Uterus (tissue), 4 donors: ENCODE measurements around the gene GSAP. TPM values are rescaled to one million over a fixed set of nuclear protein-coding genes. Genes with fewer than 3 reads are reported as not detected.

ENCODE experiments used
- DNase-seq, 2 donors: peaks; one replicate each; pipeline ENCODE4 v3.0.0-alpha.2; 2019 to 2020
- H3K27ac ChIP-seq, 2 donors: fragments of 200-600 bp; sonication (generic); 1 replicate in 1 of 2; 2 replicates in 1 of 2; pipeline ENCODE4 v1.5.1; 2016 to 2018
- H3K27me3 ChIP-seq, 2 donors: fragments of 200-600 bp; sonication (generic); one replicate each; pipeline ENCODE4 v1.5.1; 2018 to 2019; ENCODE audit warnings: control low read depth in 1 of 2
- H3K36me3 ChIP-seq, 2 donors: fragments of 200-600 bp; sonication (generic); one replicate each; pipeline ENCODE4 v1.5.1; 2019; ENCODE audit warnings: control low read depth in 1 of 2
- H3K4me1 ChIP-seq, 2 donors: fragments of 200-600 bp; sonication (generic); one replicate each; pipeline ENCODE4 v1.5.1; 2018 to 2019; ENCODE audit warnings: control low read depth in 1 of 2
- H3K4me3 ChIP-seq, 2 donors: fragments of 200-600 bp; sonication (generic); 1 replicate in 1 of 2; 2 replicates in 1 of 2; pipeline ENCODE4 v1.5.1; 2018 to 2019; ENCODE audit warnings: mild to moderate bottlenecking in 1 of 2
- H3K9me3 ChIP-seq, 2 donors: fragments of 200-600 bp; sonication (generic); one replicate each; pipeline ENCODE4 v1.5.1; 2019; ENCODE audit warnings: control low read depth in 1 of 2
- POLR2A ChIP-seq, 2 donors: fragments of 450-650 bp; IDR thresholded peaks; one replicate each; pipeline ENCODE4 v1.6.1; 2016; ENCODE audit warnings: antibody characterized with exemption in 2 of 2, mild to moderate bottlenecking in 1 of 2, moderate library complexity in 1 of 2
- intact Hi-C: fragments of 100-400 bp; cut with DNase I; formaldehyde crosslinking; loops from one replicate; pipeline ENCODE4 v1.15.1; 2023; ENCODE audit warnings: low total_unique reads
- total RNA-seq, 4 donors: library from RNA; depleted of rRNA in 3 of 4; stranded (reverse); fragments of >200 nt in 3 of 4; gene quantifications; one replicate each; pipeline versions ENCODE4 v1.1.0 to v1.2.4, GENCODE V29; 2014 to 2023
- TF ChIP-seq, protein P1 (sequence below), 4 experiments: fragments of 200-600 bp in 2 of 4; fragments of 450-650 bp in 2 of 4; sonication (generic) in 2 of 4; IDR thresholded peaks; one replicate each; pipeline ENCODE4 v1.5.1; 2016 to 2019; ENCODE audit warnings: antibody characterized with exemption in 4 of 4, mild to moderate bottlenecking in 2 of 4, moderate library complexity in 1 of 4
- donor health status: DM: yes; HTN: yes; CAD: no.

Gene GSAP
- total RNA-seq, 4 donors from 2014 or later, result 3.6 to 24.1 (median 13.1) TPM

DNA sequence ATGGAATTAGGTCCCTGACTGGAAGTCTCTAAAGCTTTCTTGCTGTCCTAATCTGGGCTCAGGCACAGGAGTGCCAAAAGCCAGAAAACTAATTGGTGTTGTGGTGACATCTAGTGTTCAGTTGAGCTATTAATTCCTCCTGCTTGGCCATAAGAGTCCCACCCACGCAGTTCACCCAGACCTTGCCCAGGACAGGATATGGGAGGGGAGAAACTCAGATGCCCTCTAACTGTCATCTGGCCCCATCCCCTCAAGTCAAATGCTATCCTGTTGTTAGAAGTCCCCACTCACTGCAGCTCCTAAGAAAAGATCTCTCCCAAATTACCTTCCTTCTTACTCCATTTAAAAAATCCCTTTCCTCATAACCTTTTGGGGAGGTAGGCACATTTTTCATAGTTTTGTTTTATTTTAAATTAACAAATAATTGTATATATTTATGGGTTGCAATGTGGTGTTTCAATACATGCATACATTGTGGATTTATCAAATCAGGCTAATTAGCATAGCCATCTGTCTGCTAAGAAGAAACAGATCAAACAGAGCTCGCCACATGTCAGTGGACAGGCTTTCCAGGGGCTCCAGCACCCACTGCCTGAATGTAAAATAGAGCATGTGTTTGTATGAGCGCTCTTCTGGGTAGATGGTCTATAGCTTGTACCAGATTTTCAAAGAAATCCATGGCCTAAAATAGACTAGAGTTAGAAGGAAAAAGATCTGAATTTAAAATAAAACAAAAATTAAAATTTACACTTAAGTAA, 84.0 kb downstream of the GSAP start:
- Histone ChIP-seq H3K27me3 (no peaks in the 10 kb centered on the region), H3K9me3 (no peaks in the 10 kb centered on the region), H3K27ac (no peak overlapping the region), H3K4me1 (peaks cover 3 to 7% of the 10 kb centered on the region in 2 donors), H3K36me3 (no peaks in the 10 kb centered on the region), H3K4me3 (no peak overlapping the region)
- peak; percentile 58 to 68 for DNase-seq
- intact Hi-C loops, result no loop called here
- TF ChIP-seq POLR2A (IDR thresholded peaks at IDR 0.05), result no peak
- TF ChIP-seq, protein P1, sequence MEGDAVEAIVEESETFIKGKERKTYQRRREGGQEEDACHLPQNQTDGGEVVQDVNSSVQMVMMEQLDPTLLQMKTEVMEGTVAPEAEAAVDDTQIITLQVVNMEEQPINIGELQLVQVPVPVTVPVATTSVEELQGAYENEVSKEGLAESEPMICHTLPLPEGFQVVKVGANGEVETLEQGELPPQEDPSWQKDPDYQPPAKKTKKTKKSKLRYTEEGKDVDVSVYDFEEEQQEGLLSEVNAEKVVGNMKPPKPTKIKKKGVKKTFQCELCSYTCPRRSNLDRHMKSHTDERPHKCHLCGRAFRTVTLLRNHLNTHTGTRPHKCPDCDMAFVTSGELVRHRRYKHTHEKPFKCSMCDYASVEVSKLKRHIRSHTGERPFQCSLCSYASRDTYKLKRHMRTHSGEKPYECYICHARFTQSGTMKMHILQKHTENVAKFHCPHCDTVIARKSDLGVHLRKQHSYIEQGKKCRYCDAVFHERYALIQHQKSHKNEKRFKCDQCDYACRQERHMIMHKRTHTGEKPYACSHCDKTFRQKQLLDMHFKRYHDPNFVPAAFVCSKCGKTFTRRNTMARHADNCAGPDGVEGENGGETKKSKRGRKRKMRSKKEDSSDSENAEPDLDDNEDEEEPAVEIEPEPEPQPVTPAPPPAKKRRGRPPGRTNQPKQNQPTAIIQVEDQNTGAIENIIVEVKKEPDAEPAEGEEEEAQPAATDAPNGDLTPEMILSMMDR (IDR thresholded peaks at IDR 0.05), result peak; percentile 65 to 89 (median 84)

DNA sequence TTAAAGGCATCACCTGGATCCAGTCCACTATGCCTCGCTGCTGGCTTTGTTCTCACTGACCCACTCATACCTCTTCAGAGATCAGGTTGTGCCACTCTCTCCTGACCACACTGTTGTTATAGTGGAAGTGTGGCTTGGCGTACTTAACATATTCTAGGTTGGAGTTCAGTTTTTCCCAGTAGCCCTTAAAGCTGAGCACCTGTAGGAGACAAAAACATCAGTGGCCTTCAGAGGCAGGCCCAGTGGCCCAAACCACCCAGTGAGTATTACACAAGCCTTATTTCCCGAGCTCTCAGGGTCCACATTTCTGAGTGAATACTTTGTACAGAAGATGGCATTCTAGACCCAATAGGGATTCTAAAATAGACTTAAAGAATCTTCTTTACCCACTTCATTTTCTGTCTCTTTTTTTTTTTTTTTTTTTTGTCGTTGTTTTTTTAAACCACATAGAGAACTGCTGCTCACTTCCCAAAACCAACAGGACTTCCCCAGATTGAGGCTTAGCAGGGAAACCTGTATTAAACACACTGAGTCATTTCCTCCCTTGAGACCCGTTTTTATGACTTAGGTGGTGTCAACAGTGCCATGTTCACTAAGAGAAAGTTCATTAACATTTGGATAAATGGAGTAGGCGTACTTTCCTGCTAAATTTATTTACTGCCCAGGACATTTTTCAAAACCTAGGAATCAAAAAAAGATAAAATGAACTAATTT, 85.8 kb downstream of the GSAP start:
- Histone ChIP-seq H3K27me3 (no peaks in the 10 kb centered on the region), H3K4me1 (peaks cover 3 to 8% of the 10 kb centered on the region in 2 donors), H3K9me3 (no peaks in the 10 kb centered on the region), H3K36me3 (no peaks in the 10 kb centered on the region), H3K4me3 (no peak overlapping the region), H3K27ac (peak overlapping the region; percentile 55 to 69)
- TF ChIP-seq POLR2A (IDR thresholded peaks at IDR 0.05), result no peak
- TF ChIP-seq, protein P1 (IDR thresholded peaks at IDR 0.05), result no peak
- DNase-seq, result peak in 1 of 2 donors; percentile 27
- intact Hi-C loops, result no loop called here

DNA sequence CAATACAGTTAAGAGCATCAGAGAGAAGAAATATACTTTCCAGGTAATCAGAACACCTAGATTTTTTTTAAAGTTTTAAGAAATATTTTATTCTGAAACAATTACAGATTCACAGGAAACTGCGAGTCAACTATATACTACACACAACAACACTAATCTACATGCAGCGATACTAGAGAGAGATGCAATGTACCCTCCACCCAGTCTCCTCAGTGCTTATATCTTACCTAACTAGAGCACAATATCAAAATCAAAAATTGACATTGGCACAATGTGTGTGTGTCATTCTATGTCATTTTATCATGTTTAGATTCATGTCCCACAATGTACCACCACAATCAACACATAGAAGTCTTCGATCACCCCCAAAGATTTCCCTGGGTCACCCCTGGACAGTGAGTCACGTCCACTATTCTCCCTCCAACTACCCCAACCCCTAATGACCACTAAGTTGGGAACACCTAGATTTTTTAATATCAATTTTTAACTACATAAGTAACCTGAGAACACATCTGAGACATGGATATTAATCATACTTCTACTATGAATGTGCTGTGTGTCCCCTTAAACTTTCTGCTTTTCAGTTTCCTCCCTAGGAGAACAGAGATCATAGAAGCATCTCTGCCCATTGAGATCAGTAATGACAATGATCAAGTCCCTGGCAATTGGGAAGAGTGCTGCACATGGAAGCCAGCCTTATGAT, 86.5 kb downstream of the GSAP start:
- Histone ChIP-seq H3K36me3 (no peaks in the 10 kb centered on the region), H3K9me3 (no peaks in the 10 kb centered on the region), H3K27ac (peak overlapping the region; percentile 55 to 69), H3K4me3 (no peak overlapping the region), H3K27me3 (no peaks in the 10 kb centered on the region), H3K4me1 (peaks cover 3 to 8% of the 10 kb centered on the region in 2 donors)
- intact Hi-C loops, result no loop called here
- TF ChIP-seq, protein P1 (IDR thresholded peaks at IDR 0.05), result no peak
- no peak for TF ChIP-seq POLR2A (IDR thresholded peaks at IDR 0.05)
- DNase-seq, result no peak

DNA sequence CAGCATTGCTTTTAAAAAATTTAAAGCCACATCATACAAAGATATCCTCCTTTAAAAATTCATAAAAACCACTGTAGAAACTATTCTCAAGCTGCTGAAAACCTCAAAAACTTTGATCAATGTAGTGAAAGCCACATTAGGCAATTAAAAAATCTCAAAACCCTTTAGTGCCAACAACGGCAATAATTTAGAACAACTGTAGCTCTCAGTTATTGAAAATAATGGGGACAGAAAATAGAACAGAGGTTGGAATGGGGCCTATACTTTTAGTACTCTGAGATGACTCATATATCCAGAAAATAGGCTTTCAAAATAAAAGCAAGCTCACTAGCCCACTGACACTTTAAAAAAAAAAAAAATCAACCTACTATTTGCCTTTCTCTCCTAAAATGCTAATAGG, 87.5 kb downstream of the GSAP start:
- H3K27me3 ChIP-seq, result no peaks in the 10 kb centered on the region
- peak overlapping the region; percentile 61 to 69 for H3K27ac ChIP-seq
- H3K36me3 ChIP-seq, result no peaks in the 10 kb centered on the region
- no peak overlapping the region for H3K4me3 ChIP-seq
- H3K9me3 ChIP-seq, result no peaks in the 10 kb centered on the region
- intact Hi-C loops, result no loop called here
- no peak for DNase-seq
- H3K4me1 ChIP-seq, result peaks cover 3 to 8% of the 10 kb centered on the region in 2 donors
- no peak for TF ChIP-seq POLR2A (IDR thresholded peaks at IDR 0.05)
- TF ChIP-seq, protein P1 (IDR thresholded peaks at IDR 0.05), result no peak
